Large intestine (tissue), 12 donors: ENCODE results near the gene ZNF208. TPM values are rescaled to one million over a fixed set of nuclear protein-coding genes. Genes with fewer than 3 reads are reported as not detected.
"Not testable (repeated sequence)": the region's sequence is repeated elsewhere in the genome, so short reads cannot be mapped to it uniquely, and the experiment has no call there.

Source experiments
- DNase-seq, 2 donors: peaks; one replicate each; pipeline versions ENCODE4 v3.0.0 to v3.0.0-alpha.2; 2013
- H3K27ac ChIP-seq: one replicate; pipeline ENCODE4 v1.5.1; 2013; ENCODE audit warnings: low read length
- H3K27me3 ChIP-seq: 2 replicates; pipeline ENCODE4 v1.6.1; 2013; ENCODE audit warnings: low read length; ENCODE audit not compliant: control insufficient read depth, insufficient read depth
- H3K36me3 ChIP-seq: 2 replicates; pipeline ENCODE4 v1.6.1; 2013; ENCODE audit warnings: low read length; ENCODE audit not compliant: control insufficient read depth, insufficient read depth
- H3K4me1 ChIP-seq: one replicate; pipeline ENCODE4 v1.6.1; 2013; ENCODE audit warnings: low read length; ENCODE audit not compliant: control insufficient read depth, insufficient read depth
- H3K4me3 ChIP-seq: one replicate; pipeline ENCODE4 v1.5.1; 2013; ENCODE audit warnings: low read length
- H3K9me3 ChIP-seq: one replicate; pipeline ENCODE4 v1.6.1; 2013; ENCODE audit warnings: mild to moderate bottlenecking, low read depth, low read length, moderate library complexity; ENCODE audit not compliant: control insufficient read depth
- WGBS: methylation state at CpG from one replicate; pipeline ENCODE4 v1.1.5; 2013; ENCODE audit warnings: low lambda C conversion rate; ENCODE audit not compliant: insufficient coverage; 5-methylcytosine and 5-hydroxymethylcytosine counted together
- long read RNA-seq, 11 donors: transcript quantifications; one replicate each; lab custom pipeline, GENCODE V29; 2026
- polyA plus RNA-seq: library from polyadenylated mRNA; unstranded; fragments of 120-200 nt; gene quantifications from one replicate; pipeline ENCODE4 v1.2.1, GENCODE V29; 2013

Gene ZNF208
- polyA plus RNA-seq = 0.87 TPM
- long read RNA-seq, donor 1 = 0 reads
- long read RNA-seq, donor 2 = 0 reads
- long read RNA-seq, donor 3 = 0 reads
- long read RNA-seq, donor 4, partial matches to known transcripts = 0 of 1 reads
- long read RNA-seq, donor 4, other reads (novel, unspliced or antisense) = 0 of 1 reads
- long read RNA-seq, donor 5 = 0 reads
- long read RNA-seq, donor 6, partial matches to known transcripts = 0 of 2 reads
- long read RNA-seq, donor 6, other reads (novel, unspliced or antisense) = 0 of 2 reads
- long read RNA-seq, donor 7 = 0 reads
- long read RNA-seq, donor 8 = 0 reads
- long read RNA-seq, donor 9 = 0 reads
- long read RNA-seq, donor 10 = 0 reads
- long read RNA-seq, donor 11 = 0 reads

DNA sequence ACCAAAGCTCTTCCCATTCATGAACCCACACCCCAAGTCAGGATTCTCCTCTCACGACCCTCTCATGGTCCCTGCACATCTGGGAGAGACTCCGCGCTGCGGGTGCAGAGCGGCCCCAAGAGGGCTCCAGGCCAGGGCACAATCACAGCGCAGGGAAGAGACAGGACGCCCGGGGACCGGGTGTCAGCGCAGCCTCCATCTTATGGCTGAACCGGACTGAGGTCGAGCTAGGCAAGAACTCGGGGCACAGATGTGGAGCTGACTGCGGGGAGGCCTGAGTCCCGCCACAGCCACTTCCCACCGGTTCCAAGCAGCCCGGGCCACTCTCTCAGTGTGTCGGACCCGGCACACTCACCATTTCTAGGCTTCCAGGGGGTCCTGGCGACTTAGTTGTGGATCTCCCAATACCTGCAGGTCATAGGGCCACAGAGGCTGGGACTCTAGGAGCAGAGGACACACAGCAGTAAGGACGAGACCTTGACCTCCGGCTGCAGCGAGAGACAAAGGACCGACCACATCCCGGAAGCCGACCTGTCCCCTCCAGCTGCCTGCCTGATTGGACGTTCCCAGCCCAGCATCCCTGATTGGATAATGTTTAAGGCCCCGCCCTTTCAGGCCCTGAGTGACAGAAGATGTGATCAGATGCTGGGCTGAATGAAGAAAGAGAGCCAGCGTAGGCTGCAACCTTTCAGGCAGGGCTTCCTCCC is at the start of gene ZNF208:
ZNF208 (minus strand) TSS at position 507 of the 707 bp plus-strand sequence; CDS start at position 358, 149 bp downstream.
- H3K27ac ChIP-seq, H3K27me3 ChIP-seq, H3K36me3 ChIP-seq, H3K4me3 ChIP-seq, H3K4me1 ChIP-seq, H3K9me3 ChIP-seq: not testable (repeated sequence)
- WGBS = 43% methylated on average over 1 of the region's 29 CpGs
- peak in 1 of 2 donors; percentile 4 for DNase-seq

DNA sequence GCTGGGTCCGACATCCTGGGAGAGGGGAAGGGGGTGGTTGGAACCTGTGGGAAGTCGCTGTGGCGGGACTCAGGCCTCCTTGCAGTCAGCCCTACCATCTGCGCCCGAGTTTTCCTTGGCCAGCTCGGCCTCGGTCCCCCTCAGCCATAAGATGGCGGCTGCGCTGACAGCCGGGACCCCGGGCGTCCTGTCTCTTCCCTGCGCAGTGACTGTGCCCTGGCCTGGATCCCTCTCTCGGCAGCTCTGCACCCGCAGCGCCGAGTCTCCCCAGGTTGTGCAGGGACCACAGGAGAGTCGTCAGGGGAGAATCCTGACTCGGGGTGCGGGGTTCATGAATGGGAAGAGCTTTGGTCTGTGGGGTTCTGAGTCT is 41.9 kb upstream of the ZNF208 start:
- Histone ChIP-seq H3K27ac (no peak overlapping the region), H3K36me3 (no peaks in the 10 kb centered on the region)
- WGBS = no CpG with 5 or more reads among the region's 20 CpGs

DNA sequence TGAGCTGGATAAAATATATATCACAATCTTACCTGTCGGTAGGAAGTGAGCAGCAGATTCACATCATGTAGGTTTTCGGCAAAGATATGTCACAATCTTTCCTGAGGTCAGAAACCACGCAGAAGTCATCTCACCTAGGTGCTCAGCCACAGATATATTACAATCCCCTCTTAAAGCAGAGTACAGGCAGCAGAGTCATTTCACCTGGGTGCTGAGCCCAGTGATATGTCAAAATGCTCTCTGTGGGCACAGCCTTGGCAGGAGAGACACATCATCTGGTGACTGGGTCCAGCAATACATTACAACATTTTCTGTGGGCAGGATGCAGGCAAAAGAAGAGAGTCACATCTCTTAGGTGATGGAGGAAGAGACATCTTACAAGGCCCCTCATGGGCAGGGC is 30.4 kb upstream of the ZNF208 start:
- WGBS = no CpG with 5 or more reads among the region's 3 CpGs
- not testable (repeated sequence) for DNase-seq, H3K4me3 ChIP-seq, H3K27ac ChIP-seq, H3K36me3 ChIP-seq, H3K9me3 ChIP-seq, H3K27me3 ChIP-seq, H3K4me1 ChIP-seq

More for the DNA sequence above, 41.9 kb upstream of the ZNF208 start:
- no peaks in the 10 kb centered on the region for H3K27me3 ChIP-seq
- peaks cover 2% of the 10 kb centered on the region for H3K9me3 ChIP-seq
- DNase-seq = peak in 1 of 2 donors; percentile 5
- H3K4me3 ChIP-seq = peak overlapping the region; percentile 64
- H3K4me1 ChIP-seq = no peaks in the 10 kb centered on the region

DNA sequence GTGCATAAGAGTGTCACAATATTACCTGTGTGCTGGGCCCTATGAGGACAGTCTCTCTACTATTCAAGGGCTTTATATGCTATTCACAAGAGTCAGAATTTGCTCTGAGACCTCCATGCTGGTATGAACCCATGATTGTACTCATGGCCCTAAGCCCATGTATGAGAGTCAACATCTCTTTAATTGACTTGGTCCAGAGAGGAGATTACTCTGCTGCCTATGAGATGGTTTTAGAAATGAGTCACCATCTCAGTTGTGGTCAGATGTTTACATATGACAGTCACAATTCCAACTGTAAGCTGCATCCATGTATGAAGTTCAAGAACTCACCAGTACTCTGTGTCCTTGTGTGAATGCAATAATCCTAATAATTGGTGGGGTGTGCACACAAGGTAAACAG is 19.9 kb upstream of the ZNF208 start:
- no peak overlapping the region for H3K27ac ChIP-seq
- H3K27me3 ChIP-seq = no peaks in the 10 kb centered on the region
- H3K9me3 ChIP-seq = no peaks in the 10 kb centered on the region
- no peaks in the 10 kb centered on the region for H3K36me3 ChIP-seq
- DNase-seq = no peak
- no peaks in the 10 kb centered on the region for H3K4me1 ChIP-seq
- no peak overlapping the region for H3K4me3 ChIP-seq

DNA sequence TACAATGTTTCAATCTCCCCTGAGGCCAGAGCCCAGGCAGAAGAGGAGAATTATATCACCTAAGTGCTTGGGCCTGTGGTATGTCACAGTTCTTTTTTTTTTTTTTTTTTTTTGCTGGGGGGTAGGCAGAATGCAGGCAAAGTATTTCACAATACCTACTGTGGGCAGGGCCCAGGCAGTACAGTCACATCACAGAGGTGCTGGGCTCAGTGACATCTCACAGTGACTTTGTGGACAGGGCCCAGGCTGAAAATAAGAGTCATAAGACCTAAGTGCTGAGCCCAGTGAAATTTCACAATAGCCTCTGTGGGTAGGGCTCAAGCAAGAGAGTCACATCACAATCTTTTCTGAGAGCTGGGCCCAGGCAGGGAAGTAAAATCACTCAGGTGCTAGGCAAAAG is 15.9 kb upstream of the ZNF208 start:
- H3K4me1 ChIP-seq = no peaks in the 10 kb centered on the region
- no peaks in the 10 kb centered on the region for H3K9me3 ChIP-seq
- no peak overlapping the region for H3K4me3 ChIP-seq
- H3K27ac ChIP-seq = no peak overlapping the region
- no peak for DNase-seq
- no peaks in the 10 kb centered on the region for H3K36me3 ChIP-seq
- H3K27me3 ChIP-seq = no peaks in the 10 kb centered on the region

DNA sequence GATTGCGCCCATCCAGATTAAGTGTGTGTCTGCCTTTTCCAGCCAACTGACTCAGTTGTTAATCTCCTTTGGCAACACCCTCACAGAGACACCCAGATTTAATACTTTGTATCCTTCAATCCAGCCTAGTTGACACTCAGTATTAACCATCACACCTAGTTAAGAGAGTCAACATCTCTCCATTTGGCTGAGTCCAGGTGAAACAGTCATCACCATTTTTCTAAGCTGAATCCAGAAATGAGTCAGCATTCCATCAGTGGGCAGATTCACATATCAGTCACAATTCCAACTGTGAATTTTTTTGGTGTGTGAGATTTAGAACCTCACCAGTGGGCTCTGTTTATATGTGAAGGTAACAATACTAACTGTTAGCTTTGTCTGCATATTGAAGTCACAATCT is 14.8 kb upstream of the ZNF208 start:
- 100% methylated on average over 1 of the region's 1 CpG for WGBS
- H3K36me3 ChIP-seq, H3K27me3 ChIP-seq, H3K27ac ChIP-seq, H3K4me3 ChIP-seq, H3K9me3 ChIP-seq, H3K4me1 ChIP-seq, DNase-seq: not testable (repeated sequence)

DNA sequence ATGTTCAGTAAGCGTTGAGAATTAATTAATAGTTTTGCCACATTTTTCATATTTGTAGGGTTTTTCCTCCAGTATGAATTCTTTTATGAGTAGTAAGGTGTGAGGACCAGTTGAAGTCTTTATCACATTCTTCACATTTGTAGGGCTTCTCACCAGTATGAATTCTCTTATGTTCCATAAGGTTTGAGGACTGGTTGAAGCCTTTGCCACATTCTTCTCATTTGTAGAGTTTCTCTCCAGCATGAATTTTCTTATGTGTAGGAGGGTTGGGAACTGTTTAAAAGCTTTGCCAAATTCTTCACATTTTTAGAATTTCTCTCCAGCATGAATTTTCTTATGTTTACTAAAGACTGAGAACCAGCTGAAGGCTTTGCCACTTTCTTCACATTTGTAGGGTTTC is 40.3 kb downstream of the ZNF208 start:
- H3K4me1 ChIP-seq = no peaks in the 10 kb centered on the region

DNA sequence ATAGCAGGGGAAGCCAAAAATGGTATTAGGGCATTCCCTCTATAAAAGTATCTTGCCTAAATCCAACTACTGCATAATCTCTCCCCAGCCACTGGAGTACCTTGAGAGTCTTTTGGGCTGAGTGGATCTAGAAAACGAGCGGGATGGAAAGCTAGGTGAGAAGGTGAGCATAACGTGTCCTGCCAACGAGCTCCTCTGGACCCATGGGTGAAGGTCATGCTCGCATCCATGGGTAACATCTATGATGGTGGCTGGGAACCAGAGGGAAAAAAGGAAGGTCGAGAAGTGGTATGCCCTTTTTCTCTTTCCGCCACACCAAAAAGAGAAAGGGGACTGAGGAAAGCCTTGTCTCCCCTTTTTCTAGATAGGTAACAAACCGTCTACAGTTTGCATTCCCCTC is 63.0 kb downstream of the ZNF208 start:
- Histone ChIP-seq H3K4me3 (no peak overlapping the region), H3K36me3 (no peaks in the 10 kb centered on the region), H3K27ac (no peak overlapping the region), H3K27me3 (no peaks in the 10 kb centered on the region), H3K9me3 (no peaks in the 10 kb centered on the region), H3K4me1 (no peaks in the 10 kb centered on the region)
- DNase-seq = no peak
- WGBS = 90% methylated on average over 2 of the region's 8 CpGs

More for the DNA sequence above, 40.3 kb downstream of the ZNF208 start:
- Histone ChIP-seq H3K36me3 (no peaks in the 10 kb centered on the region), H3K9me3 (peaks cover 6% of the 10 kb centered on the region), H3K27me3 (no peaks in the 10 kb centered on the region), H3K4me3 (no peak overlapping the region), H3K27ac (no peak overlapping the region)
- WGBS = no CpG with 5 or more reads among the region's 1 CpG
- DNase-seq = no peak

DNA sequence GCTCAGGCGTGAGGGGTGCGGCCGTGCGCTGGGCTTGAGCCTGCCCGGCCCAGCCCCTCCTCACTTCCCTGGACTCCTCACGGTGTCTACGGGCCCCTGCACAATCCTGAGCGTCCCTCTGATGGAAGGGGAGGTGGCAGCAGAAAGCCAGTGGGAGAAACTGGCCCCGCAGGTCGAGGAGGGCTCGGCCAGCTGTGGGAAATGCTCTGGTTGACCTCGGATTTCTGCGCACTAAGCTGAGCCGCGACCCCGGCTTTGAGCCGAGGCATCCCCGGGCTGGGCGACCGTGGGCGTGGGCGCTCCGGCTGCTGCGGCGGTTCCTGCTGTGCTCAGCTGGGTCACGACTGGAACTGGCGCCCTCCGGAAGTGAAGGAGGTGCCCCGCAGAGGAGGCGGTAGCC is 70.1 kb downstream of the ZNF208 start:
- no peaks in the 10 kb centered on the region for H3K27me3 ChIP-seq
- H3K9me3 ChIP-seq = peaks cover 7% of the 10 kb centered on the region
- no CpG with 5 or more reads among the region's 30 CpGs for WGBS
- H3K36me3 ChIP-seq = no peaks in the 10 kb centered on the region
- H3K27ac ChIP-seq = no peak overlapping the region
- no peak overlapping the region for H3K4me3 ChIP-seq
- no peak for DNase-seq
- no peaks in the 10 kb centered on the region for H3K4me1 ChIP-seq

DNA sequence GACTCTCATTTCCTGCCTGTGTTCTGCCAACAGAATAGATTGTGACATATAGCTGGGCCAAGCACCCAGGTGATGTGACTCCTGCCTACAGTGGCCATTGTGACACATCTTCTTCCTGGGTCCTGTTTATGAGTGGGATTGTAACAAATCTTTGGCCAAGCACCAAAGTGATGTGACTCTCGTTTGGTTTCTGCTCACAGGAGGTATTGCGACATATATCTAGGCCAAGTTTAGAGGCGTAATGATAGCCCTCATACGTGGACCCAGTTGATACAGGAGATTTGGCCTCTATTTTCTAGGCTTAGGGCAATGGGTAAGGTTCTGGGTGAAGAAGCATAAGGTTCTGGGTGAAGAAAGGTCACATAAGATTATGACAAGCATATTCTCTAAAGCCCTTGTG is 76.2 kb downstream of the ZNF208 start:
- Histone ChIP-seq H3K36me3 (no peaks in the 10 kb centered on the region), H3K9me3 (no peaks in the 10 kb centered on the region), H3K27ac (no peak overlapping the region), H3K27me3 (no peaks in the 10 kb centered on the region), H3K4me1 (no peaks in the 10 kb centered on the region), H3K4me3 (no peak overlapping the region)
- WGBS = no CpG with 5 or more reads among the region's 4 CpGs
- no peak for DNase-seq

DNA sequence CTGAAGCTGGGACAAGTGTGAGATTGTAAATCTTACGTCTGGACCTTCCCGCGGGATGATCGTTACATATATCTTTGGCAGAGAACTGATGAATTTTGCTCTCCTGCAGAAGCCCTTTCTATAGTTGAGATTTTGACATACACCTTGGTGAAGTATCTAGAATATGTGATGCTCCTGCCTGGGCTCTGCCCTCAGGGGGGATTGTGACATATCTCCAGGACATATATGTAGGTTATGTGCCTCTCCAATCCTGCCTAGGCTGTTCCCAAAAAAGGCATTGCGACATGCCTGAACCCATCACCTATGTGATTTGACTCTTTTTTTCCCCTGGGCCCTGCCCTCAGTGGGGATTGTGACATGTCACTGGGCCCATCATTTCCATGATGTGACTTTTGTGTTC is 76.6 kb downstream of the ZNF208 start:
- no peaks in the 10 kb centered on the region for H3K9me3 ChIP-seq
- DNase-seq = no peak
- no peaks in the 10 kb centered on the region for H3K27me3 ChIP-seq
- no peaks in the 10 kb centered on the region for H3K36me3 ChIP-seq
- WGBS = no CpG with 5 or more reads among the region's 5 CpGs
- no peak overlapping the region for H3K27ac ChIP-seq
- no peak overlapping the region for H3K4me3 ChIP-seq
- no peaks in the 10 kb centered on the region for H3K4me1 ChIP-seq
